H1 (cell line): ENCODE results near the gene PI4KA. TPM values are rescaled to one million over a fixed set of nuclear protein-coding genes. Genes with fewer than 3 reads are reported as not detected.

Experiments used
- SIN3A ChIP-seq, 2 experiments: IDR thresholded peaks in 1 of 2; conservative IDR thresholded peaks in 1 of 2; 2 replicates each; pipeline ENCODE4 v1.6.1; 2011 to 2012; ENCODE audit warnings: low read length in 2 of 2, improper control_type of control experiment in 1 of 2, low read depth in 1 of 2, mild to moderate bottlenecking in 1 of 2
- polyA plus RNA-seq, 7 experiments: library from polyadenylated mRNA; depleted of rRNA in 3 of 7; stranded (reverse) in 5 of 7; unstranded in 2 of 7; fragments of >200 nt in 5 of 7; fragments of 200-250 nt in 2 of 7; gene quantifications; 1 replicate in 5 of 7; 2 replicates in 1 of 7; 4 replicates in 1 of 7; pipeline versions ENCODE4 v1.2.1 to v1.2.3, GENCODE V29; 2011 to 2013; ENCODE audit warnings: missing spikeins in 2 of 7, mixed read lengths in 2 of 7
- total RNA-seq: library from RNA; stranded (reverse); fragmentation: NEBNext Ultra II Directional; extraction: Animal tissue kit (Norgen Biotek cat#: 25700); gene quantifications from 2 replicates; pipeline ENCODE4 v1.2.1, GENCODE V29; 2021

The PI4KA gene
- total and polyA plus RNA-seq, 2 of the 8 experiments (the other 6 are each of a cell fraction or from before 2014, with no cell fraction given) = 22.5 to 37.7 TPM

DNA sequence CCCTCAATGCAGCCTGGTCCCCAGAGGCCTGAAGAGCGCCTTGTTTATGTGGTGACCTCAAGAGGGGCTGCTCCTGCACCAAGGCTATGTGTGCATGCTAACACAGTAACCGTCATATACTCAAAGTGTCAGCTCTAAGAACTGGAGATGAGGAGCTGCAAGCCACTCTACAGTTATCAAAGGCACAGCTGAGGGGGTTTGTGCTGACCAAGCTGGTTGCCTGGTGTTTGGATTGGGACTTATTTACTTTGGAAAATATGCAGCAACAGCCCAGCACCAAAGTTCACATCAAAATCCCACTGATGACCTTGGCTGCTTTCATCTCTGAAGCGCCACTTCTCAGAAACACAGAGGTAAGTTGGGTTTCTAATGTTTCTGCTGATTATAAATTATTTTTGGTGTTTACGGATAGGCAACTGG is 84.8 kb downstream of the PI4KA start, which contains the start of gene SERPIND1 (continued):
- no peak for TF ChIP-seq SIN3A (conservative IDR thresholded peaks at IDR 0.05 in 1 of 2, IDR thresholded peaks at IDR 0.05 in 1 of 2; ENCODE audit: low read depth in 1 of 2, low read length in 2 of 2)
